ENCODE measurements around the gene KLHL33. TPM values are rescaled to one million over a fixed set of nuclear protein-coding genes. Genes with fewer than 3 reads are reported as not detected.
A peak's percentile ranks its signal among the peaks of the same experiment; 100 is the strongest.

The KLHL33 gene
- total RNA-seq (under 1 TPM; 0.07 to 1.00 (median 0.58) TPM), polyA plus RNA-seq (under 1 TPM; 0.25 to 0.61 TPM)
- long read RNA-seq, donor 1, partial matches to known transcripts = 2 of 2 reads
- long read RNA-seq, donor 1, other reads (novel, unspliced or antisense) = 0 of 2 reads
- long read RNA-seq, donor 2 = 0 reads
- long read RNA-seq, donor 3 = 0 reads

- DNase-seq (no peak), ATAC-seq (peak in 3 of 4 donors; percentile 15 to 33 (median 19))
- TF ChIP-seq, protein P1, sequence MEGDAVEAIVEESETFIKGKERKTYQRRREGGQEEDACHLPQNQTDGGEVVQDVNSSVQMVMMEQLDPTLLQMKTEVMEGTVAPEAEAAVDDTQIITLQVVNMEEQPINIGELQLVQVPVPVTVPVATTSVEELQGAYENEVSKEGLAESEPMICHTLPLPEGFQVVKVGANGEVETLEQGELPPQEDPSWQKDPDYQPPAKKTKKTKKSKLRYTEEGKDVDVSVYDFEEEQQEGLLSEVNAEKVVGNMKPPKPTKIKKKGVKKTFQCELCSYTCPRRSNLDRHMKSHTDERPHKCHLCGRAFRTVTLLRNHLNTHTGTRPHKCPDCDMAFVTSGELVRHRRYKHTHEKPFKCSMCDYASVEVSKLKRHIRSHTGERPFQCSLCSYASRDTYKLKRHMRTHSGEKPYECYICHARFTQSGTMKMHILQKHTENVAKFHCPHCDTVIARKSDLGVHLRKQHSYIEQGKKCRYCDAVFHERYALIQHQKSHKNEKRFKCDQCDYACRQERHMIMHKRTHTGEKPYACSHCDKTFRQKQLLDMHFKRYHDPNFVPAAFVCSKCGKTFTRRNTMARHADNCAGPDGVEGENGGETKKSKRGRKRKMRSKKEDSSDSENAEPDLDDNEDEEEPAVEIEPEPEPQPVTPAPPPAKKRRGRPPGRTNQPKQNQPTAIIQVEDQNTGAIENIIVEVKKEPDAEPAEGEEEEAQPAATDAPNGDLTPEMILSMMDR (IDR thresholded peaks at IDR 0.05) = no peak
- no peak for TF ChIP-seq POLR2A (IDR thresholded peaks at IDR 0.05)
- H3K27ac ChIP-seq = peak within 1 kb of the TSS in 11 of 12 donors; percentile 4 to 83 (median 70)
- H3K27me3 ChIP-seq = peaks cover 0 to 6% (median 0%) of the 10 kb centered on the region in 9 donors
- 67 to 78% (median 72%) methylated on average over 16 to 17 of the region's 17 CpGs for WGBS, 4 donors
- intact Hi-C loops (cut with DNase I) = no loop called here
- no peaks in the 10 kb centered on the region for H3K9me3 ChIP-seq
- H3K36me3 ChIP-seq = no peaks in the 10 kb centered on the region
- H3K4me3 ChIP-seq = peak within 1 kb of the TSS in 11 of 12 donors; percentile 17 to 61 (median 50)
- H3K4me1 ChIP-seq = peaks cover 0 to 24% (median 9%) of the 10 kb centered on the region in 12 donors
Measured at GRCh38 chr14:20435582-20436362, at the start of gene KLHL33. KLHL33 (minus strand) TSS chr14:20436166; CDS start chr14:20435811, 355 bp downstream.

GRCh38 chr14:20482382-20482781, 46.4 kb upstream of the KLHL33 start:
- peaks cover 0 to 21% (median 8%) of the 10 kb centered on the region in 12 donors for H3K4me1 ChIP-seq
- H3K27me3 ChIP-seq = peaks cover 0 to 9% (median 0%) of the 10 kb centered on the region in 9 donors
- ATAC-seq (no peak), DNase-seq (no peak)
- no peak overlapping the region for H3K27ac ChIP-seq
- TF ChIP-seq, protein P1 (IDR thresholded peaks at IDR 0.05) = no peak
- no peak for TF ChIP-seq POLR2A (IDR thresholded peaks at IDR 0.05)
- intact Hi-C loops (cut with DNase I) = no loop called here
- H3K4me3 ChIP-seq = no peak overlapping the region
- no peaks in the 10 kb centered on the region for H3K9me3 ChIP-seq
- 76 to 82% (median 80%) methylated on average over 5 of the region's 5 CpGs for WGBS, 4 donors
- H3K36me3 ChIP-seq = peaks cover 0 to 11% (median 0%) of the 10 kb centered on the region in 9 donors

DNA sequence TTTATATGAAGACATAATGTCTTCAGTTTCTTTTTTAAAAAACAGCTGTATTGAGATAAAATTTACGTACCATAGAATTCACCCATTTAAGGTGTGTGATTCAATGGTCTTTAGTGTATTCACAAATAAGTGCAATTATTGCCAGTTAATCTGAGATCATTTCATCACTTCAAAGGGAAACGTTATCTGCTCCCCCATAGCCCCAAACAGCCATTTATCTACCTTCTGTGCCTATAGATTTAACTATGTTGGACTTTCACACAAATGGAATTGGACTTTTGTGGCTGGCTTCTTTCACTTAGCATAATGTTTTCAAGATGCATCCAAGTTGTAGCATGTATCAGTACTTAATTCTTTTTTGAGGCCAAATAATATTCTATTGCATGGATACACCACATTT, 42.9 kb upstream of the KLHL33 start:
- Histone ChIP-seq H3K27ac (peak overlapping the region in 2 of 12 donors; percentile 67 to 87), H3K4me3 (no peak overlapping the region), H3K4me1 (peaks cover 0 to 25% (median 16%) of the 10 kb centered on the region in 12 donors), H3K9me3 (no peaks in the 10 kb centered on the region), H3K36me3 (peaks cover 0 to 45% (median 24%) of the 10 kb centered on the region in 9 donors), H3K27me3 (no peaks in the 10 kb centered on the region)
- intact Hi-C loops (cut with DNase I) = no loop called here
- 93 to 97% (median 96%) methylated on average over 2 of the region's 2 CpGs for WGBS, 4 donors
- TF ChIP-seq, protein P1 (IDR thresholded peaks at IDR 0.05) = no peak
- no peak for TF ChIP-seq POLR2A (IDR thresholded peaks at IDR 0.05)
- ATAC-seq (no peak), DNase-seq (no peak)

Data from heart left ventricle (tissue), 16 donors.